Neural progenitor cell (in vitro differentiated cells): ENCODE measurements around the gene RERG. TPM values are rescaled to one million over a fixed set of nuclear protein-coding genes. Genes with fewer than 3 reads are reported as not detected.

Experiments
- DNase-seq: peaks from one replicate; pipeline ENCODE4 v3.0.0-alpha.2; 2016; ENCODE audit warnings: low spot score
- H2AFZ ChIP-seq: fragments of 200-600 bp; sonication (generic); replicated peaks from 2 replicates; pipeline ENCODE4 v1.6.1; 2016; ENCODE audit warnings: antibody characterized with exemption
- H3F3A ChIP-seq: fragments of 200-600 bp; sonication (generic); 2 replicates; pipeline ENCODE4 v1.6.1; 2016; ENCODE audit warnings: antibody characterized with exemption, low read depth
- H3K27ac ChIP-seq: fragments of 200-600 bp; sonication (generic); 2 replicates; pipeline ENCODE4 v1.5.1; 2016; ENCODE audit warnings: mild to moderate bottlenecking
- H3K27me3 ChIP-seq: fragments of 200-600 bp; sonication (generic); 2 replicates; pipeline ENCODE4 v1.6.1; 2016; ENCODE audit warnings: mild to moderate bottlenecking, moderate library complexity
- H3K36me3 ChIP-seq: fragments of 200-600 bp; sonication (generic); 2 replicates; pipeline ENCODE4 v1.5.1; 2016
- H3K4me1 ChIP-seq: fragments of 200-600 bp; sonication (generic); 2 replicates; pipeline ENCODE4 v1.6.1; 2016; ENCODE audit warnings: mixed run types
- H3K4me2 ChIP-seq: fragments of 200-600 bp; sonication (generic); 2 replicates; pipeline ENCODE4 v1.6.1; 2016
- H3K4me3 ChIP-seq: fragments of 200-600 bp; sonication (generic); 2 replicates; pipeline ENCODE4 v1.5.1; 2016
- H3K79me2 ChIP-seq: fragments of 200-600 bp; sonication (generic); 2 replicates; pipeline ENCODE4 v1.6.1; 2016; ENCODE audit warnings: low read depth
- H3K9ac ChIP-seq: fragments of 200-600 bp; sonication (generic); 2 replicates; pipeline ENCODE4 v1.6.1; 2016
- H3K9me3 ChIP-seq: fragments of 200-600 bp; sonication (generic); 2 replicates; pipeline ENCODE4 v1.5.1; 2016; ENCODE audit warnings: low read depth
- H4K20me1 ChIP-seq: fragments of 200-600 bp; sonication (generic); 2 replicates; pipeline ENCODE4 v1.6.1; 2016; ENCODE audit warnings: low read depth
- H3K27ac Mint-ChIP-seq: 3 replicates; pipeline ENCODE4 v1.8.0; 2021; ENCODE audit warnings: mixed read lengths
- H3K27me3 Mint-ChIP-seq: 2 replicates; pipeline ENCODE4 v1.8.0; 2022; ENCODE audit warnings: low read depth, mild to moderate bottlenecking, inconsistent platforms, moderate library complexity, mixed read lengths; ENCODE audit not compliant: insufficient read depth
- H3K36me3 Mint-ChIP-seq: 3 replicates; pipeline ENCODE4 v1.8.0; 2021; ENCODE audit warnings: mixed read lengths
- H3K4me1 Mint-ChIP-seq: 3 replicates; pipeline ENCODE4 v1.8.0; 2021; ENCODE audit warnings: mixed read lengths
- H3K4me3 Mint-ChIP-seq: 3 replicates; pipeline ENCODE4 v1.8.0; 2021; ENCODE audit warnings: mild to moderate bottlenecking, moderate library complexity, mixed read lengths
- H3K9me3 Mint-ChIP-seq: 3 replicates; pipeline ENCODE4 v1.8.0; 2020; ENCODE audit warnings: mixed read lengths
- CTCF ChIP-seq: fragments of 200-600 bp; sonication (generic); IDR thresholded peaks from 2 replicates; pipeline ENCODE4 v1.5.1; 2017; ENCODE audit warnings: antibody characterized with exemption, mild to moderate bottlenecking
- EZH2 ChIP-seq: fragments of 200-600 bp; sonication (generic); IDR thresholded peaks from 2 replicates; pipeline ENCODE4 v1.6.1; 2017; ENCODE audit warnings: antibody characterized with exemption, mild to moderate bottlenecking, moderate library complexity
- EZH2phosphoT487 ChIP-seq: fragments of 200-600 bp; sonication (generic); IDR thresholded peaks from 2 replicates; pipeline ENCODE4 v1.6.1; 2017; ENCODE audit warnings: antibody characterized with exemption
- total RNA-seq: library from RNA; depleted of rRNA; stranded (reverse); fragments of >200 nt; gene quantifications from 2 replicates; pipeline ENCODE4 v1.2.3, GENCODE V29; 2015; ENCODE audit warnings: low replicate concordance

Gene RERG
- total RNA-seq, 1 donor from 2014 or later, result 0.06 TPM

GRCh38 chr12:15201456-15201855 lies 19.8 kb downstream of the RERG start:
- H3K4me3 Mint-ChIP-seq, result no peak overlapping the region
- no peak for DNase-seq
- Histone ChIP-seq H3F3A (no peaks in the 10 kb centered on the region), H3K79me2 (no peaks in the 10 kb centered on the region), H3K4me1 (no peaks in the 10 kb centered on the region), H3K36me3 (no peaks in the 10 kb centered on the region), H4K20me1 (no peaks in the 10 kb centered on the region), H3K4me3 (no peak overlapping the region), H2AFZ (no peak overlapping the region), H3K4me2 (no peak overlapping the region), H3K9me3 (no peaks in the 10 kb centered on the region), H3K27ac (no peak overlapping the region), H3K27me3 (no peaks in the 10 kb centered on the region), H3K9ac (no peak overlapping the region)
- TF ChIP-seq EZH2phosphoT487 (no peak), EZH2 (no peak), CTCF (no peak)
- H3K27me3 Mint-ChIP-seq, result peaks cover 2% of the 10 kb centered on the region
- peaks cover 4% of the 10 kb centered on the region for H3K9me3 Mint-ChIP-seq
- no peaks in the 10 kb centered on the region for H3K36me3 Mint-ChIP-seq
- H3K4me1 Mint-ChIP-seq, result no peaks in the 10 kb centered on the region
- H3K27ac Mint-ChIP-seq, result no peak overlapping the region

DNA sequence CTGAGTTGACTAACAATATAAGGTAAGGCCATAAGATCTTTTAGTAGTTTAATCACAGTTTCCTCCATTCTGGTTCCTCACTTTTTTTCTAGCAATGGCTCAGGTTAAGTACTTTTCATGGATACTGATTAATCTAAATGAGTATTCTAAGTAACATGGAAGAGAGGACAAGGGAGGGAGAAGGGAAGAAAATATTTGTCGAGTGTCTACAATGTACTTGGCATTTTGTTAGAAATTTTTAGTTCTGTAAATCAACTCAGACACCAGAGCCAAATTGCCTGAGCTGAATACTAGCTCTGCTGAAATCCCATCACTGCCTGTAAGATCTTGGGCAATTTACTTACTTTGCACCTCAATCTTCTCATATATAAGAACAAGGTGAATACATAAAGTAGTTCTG lies 20.2 kb downstream of the RERG start:
- H3K4me3 ChIP-seq, result no peak overlapping the region
- no peak for DNase-seq
- H3K4me1 Mint-ChIP-seq, result no peaks in the 10 kb centered on the region
- H3F3A ChIP-seq, result no peaks in the 10 kb centered on the region
- H2AFZ ChIP-seq, result no peak overlapping the region
- no peaks in the 10 kb centered on the region for H3K36me3 ChIP-seq
- H3K9me3 Mint-ChIP-seq, result peaks cover 4% of the 10 kb centered on the region
- H3K27me3 ChIP-seq, result no peaks in the 10 kb centered on the region
- H3K9me3 ChIP-seq, result no peaks in the 10 kb centered on the region
- no peaks in the 10 kb centered on the region for H4K20me1 ChIP-seq
- no peak overlapping the region for H3K9ac ChIP-seq
- no peak overlapping the region for H3K27ac Mint-ChIP-seq
- H3K27ac ChIP-seq, result no peak overlapping the region
- peaks cover 2% of the 10 kb centered on the region for H3K27me3 Mint-ChIP-seq
- no peak overlapping the region for H3K4me3 Mint-ChIP-seq
- no peaks in the 10 kb centered on the region for H3K36me3 Mint-ChIP-seq
- H3K79me2 ChIP-seq, result no peaks in the 10 kb centered on the region
- TF ChIP-seq EZH2 (no peak), CTCF (no peak), EZH2phosphoT487 (no peak)
- no peaks in the 10 kb centered on the region for H3K4me1 ChIP-seq
- no peak overlapping the region for H3K4me2 ChIP-seq

DNA sequence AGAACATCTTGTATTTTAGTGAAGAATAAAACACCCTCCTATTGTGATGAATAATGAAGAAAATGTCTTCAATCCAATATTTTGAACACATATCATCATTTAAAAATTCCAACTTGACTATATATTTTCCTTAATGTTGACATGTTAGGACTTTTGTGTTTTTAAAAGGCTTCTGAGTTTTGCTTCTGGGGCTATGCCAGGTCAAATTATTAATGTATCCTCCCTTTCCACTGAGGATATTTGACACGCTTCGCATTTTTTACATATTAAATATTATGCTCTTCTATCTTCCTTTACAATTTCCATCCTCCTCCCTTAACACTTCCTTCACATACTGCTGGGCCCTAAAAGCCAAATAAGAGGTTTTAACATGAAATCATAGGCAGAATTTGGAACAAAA lies 20.6 kb downstream of the RERG start:
- H3K4me3 ChIP-seq, result no peak overlapping the region
- TF ChIP-seq CTCF (no peak), EZH2phosphoT487 (no peak), EZH2 (no peak)

More for the DNA sequence above, 20.6 kb downstream of the RERG start:
- no peak for DNase-seq
- H3F3A ChIP-seq, result no peaks in the 10 kb centered on the region
- H3K4me1 ChIP-seq, result no peaks in the 10 kb centered on the region
- no peaks in the 10 kb centered on the region for H3K27me3 ChIP-seq
- Mint-ChIP-seq H3K4me1 (no peaks in the 10 kb centered on the region), H3K9me3 (peaks cover 4% of the 10 kb centered on the region), H3K36me3 (no peaks in the 10 kb centered on the region), H3K27ac (no peak overlapping the region), H3K27me3 (peaks cover 2% of the 10 kb centered on the region), H3K4me3 (no peak overlapping the region)
- no peaks in the 10 kb centered on the region for H3K9me3 ChIP-seq
- no peak overlapping the region for H3K9ac ChIP-seq
- H3K27ac ChIP-seq, result no peak overlapping the region
- H4K20me1 ChIP-seq, result no peaks in the 10 kb centered on the region
- H3K4me2 ChIP-seq, result no peak overlapping the region
- H3K36me3 ChIP-seq, result no peaks in the 10 kb centered on the region
- no peaks in the 10 kb centered on the region for H3K79me2 ChIP-seq
- H2AFZ ChIP-seq, result no peak overlapping the region
